GM13976 (cell line): ENCODE measurements around the gene ATP7A.
"Not testable (repeated sequence)": the region's sequence is repeated elsewhere in the genome, so short reads cannot be mapped to it uniquely, and the experiment has no call there.

Experiments used
- DNase-seq: peaks from one replicate; pipeline ENCODE4 v3.0.0; 2012; ENCODE audit warnings: low spot score
- CTCF ChIP-seq: IDR thresholded peaks from 2 replicates; pipeline ENCODE4 v1.5.1; 2012; ENCODE audit warnings: borderline replicate concordance, mild to moderate bottlenecking; ENCODE audit not compliant: insufficient read depth; ENCODE audit errors: extremely low read depth, missing control alignments, control extremely low read depth
- in situ Hi-C: fragments of 300-500 bp; cut with MboI; formaldehyde crosslinking; loops from one replicate; pipeline ENCODE4 v1.12.0; 2022; ENCODE audit warnings: low sequenced_read_pairs, mixed read lengths, inconsistent platforms; ENCODE audit not compliant: unreplicated experiment

Gene ATP7A

GRCh38 chrX:77938083-77938680 is 27.7 kb downstream of the ATP7A start:
- DNase-seq: no peak
- in situ Hi-C loops: no loop called here
- TF ChIP-seq CTCF: no peak

GRCh38 chrX:77945031-77945430 is 34.5 kb downstream of the ATP7A start:
- in situ Hi-C loops, DNase-seq: not testable (repeated sequence)

- in situ Hi-C loops: no loop called here
- DNase-seq: no peak
- TF ChIP-seq CTCF: no peak
These were observed 35.5 kb downstream of the ATP7A start for GRCh38 chrX:77945910-77946545.

- TF ChIP-seq CTCF: no peak
- in situ Hi-C loops: no loop called here
- no peak for DNase-seq
These were observed 36.1 kb downstream of the ATP7A start for GRCh38 chrX:77946571-77946970.

GRCh38 chrX:77949840-77950239 is 39.3 kb downstream of the ATP7A start:
- in situ Hi-C loops: no loop called here
- DNase-seq: no peak
- TF ChIP-seq CTCF: no peak

- no peak for TF ChIP-seq CTCF
- DNase-seq: no peak
- in situ Hi-C loops: no loop called here
These were observed 41.7 kb downstream of the ATP7A start for GRCh38 chrX:77952173-77952572.

GRCh38 chrX:77953302-77953701 is 42.8 kb downstream of the ATP7A start:
- DNase-seq: no peak
- TF ChIP-seq CTCF: no peak
- in situ Hi-C loops: no loop called here
